HepG2 (cell line): Measurements from ENCODE around the gene LSM12. TPM values are rescaled to one million over a fixed set of nuclear protein-coding genes. Genes with fewer than 3 reads are reported as not detected.
A peak's percentile ranks its signal among the peaks of the same experiment; 100 is the strongest.

Experiments
- ATAC-seq: fragments of 200-7000 bp; cut with Tn5 transposase; 3 replicates; pipeline ENCODE4 v1.9.1; 2020; ENCODE audit warnings: mild to moderate bottlenecking, moderate library complexity
- BruUV-seq: library from RNA; stranded (reverse); fragments of 400-500 nt; replicated peaks from 2 replicates; lab custom pipeline; 2021; lab: Mats Ljungman, UMichigan
- CTCF ChIA-PET: fragments of 300-600 bp; formaldehyde crosslinking; extraction: SDS; loops from one replicate; lab custom pipeline; 2021; ENCODE audit warnings: low total read pairs, inconsistent platforms, low intra/inter-chr PET ratio; lab: Yijun Ruan, JAX
- POLR2A ChIA-PET: fragments of 350-600 bp; sonication (Branson Sonifier 250); formaldehyde crosslinking; loops from one replicate; lab custom pipeline; 2020; ENCODE audit warnings: antibody characterized with exemption, inconsistent platforms; lab: Yijun Ruan, JAX
- DNase-seq: peaks from one replicate; pipeline ENCODE4 v3.0.0-alpha.2; 2015; ENCODE audit warnings: low spot score
- FAIRE-seq: peaks from 3 replicates; lab custom pipeline; 2011; peaks lifted over from hg19 to GRCh38; lab: Jason Lieb, UNC
- H2AFZ ChIP-seq: one replicate; pipeline ENCODE4 v1.6.1; 2011; ENCODE audit warnings: low read length, inconsistent platforms
- H3K27ac ChIP-seq: fragments of 300-600 bp; 3 replicates; pipeline ENCODE4 v1.8.0; 2011; ENCODE audit warnings: mixed run types, mild to moderate bottlenecking, mixed read lengths, low read length, inconsistent platforms; ENCODE audit not compliant: insufficient read depth; ENCODE audit errors: extremely low read length
- H3K27me3 ChIP-seq, 2 experiments: fragments of 200-600 bp in 1 of 2; 2 replicates in 1 of 2; 3 replicates in 1 of 2; pipeline versions ENCODE4 v1.6.0 to v1.8.0; 2011; ENCODE audit warnings: low read length in 2 of 2, mild to moderate bottlenecking in 2 of 2, moderate library complexity in 2 of 2, inconsistent platforms in 1 of 2; ENCODE audit not compliant: insufficient read depth in 2 of 2, control insufficient read depth in 1 of 2
- H3K36me3 ChIP-seq, 2 experiments: fragments of 200-600 bp in 1 of 2; replicated peaks in 1 of 2; 2 replicates in 1 of 2; 3 replicates in 1 of 2; pipeline versions ENCODE4 v1.5.1 to v1.8.0; 2011; ENCODE audit warnings: low read length in 2 of 2, inconsistent platforms in 1 of 2; ENCODE audit not compliant: insufficient read depth in 2 of 2, control insufficient read depth in 1 of 2
- H3K4me1 ChIP-seq: 2 replicates; pipeline ENCODE4 v1.5.1; 2012; ENCODE audit warnings: low read length, inconsistent platforms; ENCODE audit not compliant: insufficient read depth
- H3K4me2 ChIP-seq: 2 replicates; pipeline ENCODE4 v1.6.0; 2011; ENCODE audit warnings: low read depth, low read length, inconsistent platforms
- H3K4me3 ChIP-seq, 3 experiments: fragments of 200-600 bp in 1 of 3; sonication (generic), shearing (Covaris generic) in 1 of 3; replicated peaks in 1 of 3; 2 replicates each; pipeline ENCODE4 v1.5.1; 2011 to 2016; ENCODE audit warnings: low read length in 3 of 3, inconsistent platforms in 2 of 3, low read depth in 2 of 3, mild to moderate bottlenecking in 2 of 3, control low read depth in 1 of 3, mixed read lengths in 1 of 3; ENCODE audit not compliant: insufficient read depth in 1 of 3
- H3K79me2 ChIP-seq: one replicate; pipeline ENCODE4 v1.6.1; 2011; ENCODE audit warnings: low read length, inconsistent platforms; ENCODE audit not compliant: insufficient read depth
- H3K9ac ChIP-seq: 2 replicates; pipeline ENCODE4 v1.6.0; 2011; ENCODE audit warnings: mild to moderate bottlenecking, low read depth, low read length, inconsistent platforms; ENCODE audit not compliant: insufficient read depth
- H3K9me3 ChIP-seq: 2 replicates; pipeline ENCODE4 v1.5.1; 2012; ENCODE audit warnings: mild to moderate bottlenecking, low read length
- H4K20me1 ChIP-seq: 2 replicates; pipeline ENCODE4 v1.6.0; 2011; ENCODE audit warnings: inconsistent platforms, mild to moderate bottlenecking, low read length, moderate library complexity; ENCODE audit not compliant: insufficient read depth
- AKAP8 ChIP-seq: sonication (generic); formaldehyde crosslinking; IDR thresholded peaks from 2 replicates; pipeline ENCODE4 v1.5.1; 2020; ENCODE audit warnings: mild to moderate bottlenecking, missing genetic modification reagents
- ARNT ChIP-seq: fragments of 450-650 bp; IDR thresholded peaks from 2 replicates; pipeline ENCODE4 v1.6.1; 2017
- ATM ChIP-seq: fragments of 450-650 bp; IDR thresholded peaks from 2 replicates; pipeline ENCODE4 v1.7.1; 2017; ENCODE audit warnings: mild to moderate bottlenecking, borderline replicate concordance
- E2F1 ChIP-seq: sonication (generic); formaldehyde crosslinking; IDR thresholded peaks from 2 replicates; pipeline ENCODE4 v1.5.0; 2020; ENCODE audit warnings: missing genetic modification reagents
- GATA4 ChIP-seq: sonication (generic); IDR thresholded peaks from 2 replicates; pipeline ENCODE4 v1.6.1; 2016; ENCODE audit warnings: antibody characterized with exemption, low read depth, borderline replicate concordance
- HBP1 ChIP-seq: IDR thresholded peaks from 2 replicates; pipeline ENCODE4 v1.6.1; 2016; ENCODE audit warnings: low read depth, control low read depth
- HOXA5 ChIP-seq: sonication (generic); formaldehyde crosslinking; IDR thresholded peaks from 2 replicates; pipeline ENCODE4 v1.4.0; 2020; ENCODE audit warnings: missing genetic modification reagents
- KDM5B ChIP-seq: sonication (generic); formaldehyde crosslinking; IDR thresholded peaks from 2 replicates; pipeline ENCODE4 v1.4.0; 2020; ENCODE audit warnings: missing genetic modification reagents, mild to moderate bottlenecking, borderline replicate concordance
- MEF2D ChIP-seq: sonication (generic); formaldehyde crosslinking; IDR thresholded peaks from 2 replicates; pipeline ENCODE4 v1.5.1; 2020; ENCODE audit warnings: mild to moderate bottlenecking, missing genetic modification reagents
- MLLT10 ChIP-seq: sonication (generic); formaldehyde crosslinking; IDR thresholded peaks from 2 replicates; pipeline ENCODE4 v1.4.0; 2020; ENCODE audit warnings: missing genetic modification reagents
- MYC ChIP-seq: sonication (generic); formaldehyde crosslinking; IDR thresholded peaks from 2 replicates; pipeline ENCODE4 v1.9.0; 2021; ENCODE audit warnings: missing genetic modification reagents, borderline replicate concordance
- NCOA1 ChIP-seq: sonication (generic); formaldehyde crosslinking; IDR thresholded peaks from 2 replicates; pipeline ENCODE4 v1.9.0; 2021; ENCODE audit warnings: missing genetic modification reagents
- POLR2AphosphoS2 ChIP-seq: IDR thresholded peaks from 2 replicates; pipeline ENCODE4 v1.6.1; 2011; ENCODE audit warnings: low read depth, low read length, improper control_type of control experiment
- WIZ ChIP-seq: sonication (generic); formaldehyde crosslinking; IDR thresholded peaks from 2 replicates; pipeline ENCODE4 v1.5.1; 2020; ENCODE audit warnings: mild to moderate bottlenecking, missing genetic modification reagents
- ZBTB42 ChIP-seq: sonication (generic); formaldehyde crosslinking; IDR thresholded peaks from 2 replicates; pipeline ENCODE4 v1.5.0; 2020; ENCODE audit warnings: mild to moderate bottlenecking, missing genetic modification reagents
- ZKSCAN5 ChIP-seq: sonication (generic); formaldehyde crosslinking; IDR thresholded peaks from 2 replicates; pipeline ENCODE4 v1.5.1; 2020; ENCODE audit warnings: mild to moderate bottlenecking, missing genetic modification reagents
- ZMYM3 ChIP-seq: sonication (generic); formaldehyde crosslinking; IDR thresholded peaks from 2 replicates; pipeline ENCODE4 v1.5.1; 2020; ENCODE audit warnings: mild to moderate bottlenecking, missing genetic modification reagents
- ZNF292 ChIP-seq: sonication (generic); formaldehyde crosslinking; IDR thresholded peaks from 2 replicates; pipeline ENCODE4 v1.8.1; 2022; ENCODE audit warnings: mild to moderate bottlenecking, low read depth, missing genetic modification reagents, borderline replicate concordance
- ZNF326 ChIP-seq: sonication (generic); formaldehyde crosslinking; IDR thresholded peaks from 2 replicates; pipeline ENCODE4 v1.4.0; 2020; ENCODE audit warnings: missing genetic modification reagents, borderline replicate concordance
- ZNF329 ChIP-seq: sonication (generic); formaldehyde crosslinking; IDR thresholded peaks from 2 replicates; pipeline ENCODE4 v1.9.0; 2021; ENCODE audit warnings: low read depth, mild to moderate bottlenecking, missing genetic modification reagents
- ZNF484 ChIP-seq: sonication (generic); formaldehyde crosslinking; IDR thresholded peaks from 2 replicates; pipeline ENCODE4 v1.5.1; 2020; ENCODE audit warnings: mild to moderate bottlenecking, low read depth, missing genetic modification reagents, borderline replicate concordance
- ZNF577 ChIP-seq: sonication (generic); formaldehyde crosslinking; IDR thresholded peaks from 2 replicates; pipeline ENCODE4 v1.4.0; 2020; ENCODE audit warnings: mild to moderate bottlenecking, low read depth, missing genetic modification reagents, borderline replicate concordance
- ZNF775 ChIP-seq: sonication (generic); formaldehyde crosslinking; IDR thresholded peaks from 2 replicates; pipeline ENCODE4 v1.4.0; 2020; ENCODE audit warnings: missing genetic modification reagents, mild to moderate bottlenecking, moderate library complexity, borderline replicate concordance
- ZNF816 ChIP-seq: sonication (generic); formaldehyde crosslinking; IDR thresholded peaks from 2 replicates; pipeline ENCODE4 v1.8.0; 2022; ENCODE audit warnings: missing genetic modification reagents, mild to moderate bottlenecking, borderline replicate concordance
- WGBS: methylation state at CpG from one replicate; pipeline ENCODE4 v1.1.6; 2017; ENCODE audit warnings: low lambda C conversion rate; 5-methylcytosine and 5-hydroxymethylcytosine counted together
- in situ Hi-C: cut with HindIII; loops from 2 replicates; pipeline ENCODE4 v1.10.0; 2017; ENCODE audit warnings: low pct_unique_long_range_greater_than_20kb; ENCODE audit not compliant: extremely low pct_ligation_motif_present
- intact Hi-C: fragments of 100-400 bp; cut with micrococcal nuclease; formaldehyde crosslinking; loops from one replicate; pipeline ENCODE4 v1.10.0; 2022; ENCODE audit not compliant: unreplicated experiment
- polyA plus RNA-seq, 8 experiments: library from polyadenylated mRNA; depleted of rRNA in 3 of 8; stranded (reverse) in 7 of 8; unstranded in 1 of 8; fragments of >200 nt; fragmentation: Illumina TruSeq in 4 of 8; extraction: Trizol in 4 of 8; gene quantifications; 2 replicates each; pipeline versions ENCODE4 v1.2.1 to v1.2.3, GENCODE V29; 2011 to 2016; ENCODE audit warnings: low read depth in 4 of 8, missing spikeins in 1 of 8, mixed read lengths in 1 of 8; ENCODE audit not compliant: insufficient read depth in 1 of 8
- total RNA-seq, 5 experiments: library from RNA; depleted of rRNA; stranded (reverse); fragments of >200 nt; fragmentation: Illumina TruSeq; extraction: Trizol; gene quantifications; 2 replicates each; pipeline ENCODE4 v1.2.3, GENCODE V29; 2016; ENCODE audit warnings: low read depth in 1 of 5

LSM12 gene
- total and polyA plus RNA-seq, 2 of the 13 experiments (the other 11 are each of a cell fraction or from before 2014, with no cell fraction given): 52.8 to 55.7 TPM

- no peaks in the 10 kb centered on the region for H3K9me3 ChIP-seq
- intact Hi-C loops (no loop called here), in situ Hi-C loops (no loop called here)
- ATAC-seq: peak; percentile 63
- peak; percentile 80 for FAIRE-seq
- BruUV-seq: no TSS peak
- DNase-seq: peak; percentile 63
- no peak overlapping the region for H3K9ac ChIP-seq
- peaks cover 33% of the 10 kb centered on the region for H3K4me1 ChIP-seq
- no peak overlapping the region for H3K4me3 ChIP-seq
- H3K4me2 ChIP-seq: peak overlapping the region; percentile 33
- CTCF ChIA-PET: no interaction called here
- H3K36me3 ChIP-seq: peaks cover 21 to 51% of the 10 kb centered on the region in 2 experiments
- no peaks in the 10 kb centered on the region for H3K27me3 ChIP-seq
- H3K27ac ChIP-seq: peak overlapping the region; percentile 37
- peaks cover 2% of the 10 kb centered on the region for H3K79me2 ChIP-seq
- 49% methylated on average over 6 of the region's 6 CpGs for WGBS
- POLR2A ChIA-PET: interaction anchor here (1.0 to 2.6 kb wide), 2 partner anchors 10 to 34 kb away, joined by 6 to 8 read pairs; no protein-coding TSS in a partner anchor
- no peak overlapping the region for H2AFZ ChIP-seq
- no peaks in the 10 kb centered on the region for H4K20me1 ChIP-seq
- TF ChIP-seq POLR2AphosphoS2 (no peak), ZNF326 (CRISPR knock-in tag) (no peak), ZBTB42 (CRISPR knock-in tag) (no peak), ZNF816 (CRISPR knock-in tag) (no peak), MYC (CRISPR knock-in tag) (no peak), NCOA1 (CRISPR knock-in tag) (0 out of 2 replicates have a peak, but pooled peaks have one; percentile 37), ARNT (no peak), HOXA5 (CRISPR knock-in tag) (0 out of 2 replicates have a peak, but pooled peaks have one; percentile 71), AKAP8 (no peak), ZNF577 (CRISPR knock-in tag) (no peak), WIZ (CRISPR knock-in tag) (no peak), ZNF775 (no peak), ZNF329 (CRISPR knock-in tag) (no peak), GATA4 (no peak), KDM5B (no peak), ATM (no peak), ZKSCAN5 (CRISPR knock-in tag) (no peak), E2F1 (CRISPR knock-in tag) (0 out of 2 replicates have a peak, but pooled peaks have one; percentile 40), ZMYM3 (CRISPR knock-in tag) (no peak), HBP1 (no peak), MLLT10 (CRISPR knock-in tag) (no peak), MEF2D (CRISPR knock-in tag) (peak; percentile 51; the same call in 1 of the 2 replicates), ZNF292 (CRISPR knock-in tag) (no peak), ZNF484 (no peak)
These were observed 10.5 kb upstream of the LSM12 start for GRCh38 chr17:44076716-44077594.
